ENCODE data around the gene APOBEC3C. TPM values are rescaled to one million over a fixed set of nuclear protein-coding genes. Genes with fewer than 3 reads are reported as not detected.

The APOBEC3C gene
- polyA plus RNA-seq, 1 of the 3 experiments (the other 2 are of a cell fraction), result 11.7 TPM

GRCh38 chr22:38987171-38987895 lies 26.7 kb upstream of the APOBEC3C start:
- CTCF ChIA-PET, result no interaction called here

More at GRCh38 chr22:38987171-38987895, 26.7 kb upstream of the APOBEC3C start:
- Histone ChIP-seq H3K9me2 (no peaks in the 10 kb centered on the region), H4K20me1 (ENCODE audit: insufficient read depth) (no peaks in the 10 kb centered on the region), H3K4me3 (ENCODE audit: low read depth in 2 of 2, low read length in 1 of 2) (no peak overlapping the region), H3K79me2 (ENCODE audit: insufficient read depth) (no peaks in the 10 kb centered on the region), H3K36me3 (replicated peaks in 1 of 2; ENCODE audit: control insufficient read depth in 1 of 2, insufficient read depth in 2 of 2, low read length in 1 of 2) (no peaks in the 10 kb centered on the region), H3K27ac (ENCODE audit: low read depth in 2 of 2, low read length in 1 of 2) (no peak overlapping the region), H3K4me2 (no peak overlapping the region), H3K9ac (no peak overlapping the region), H2AFZ (ENCODE audit: low read depth) (no peak overlapping the region), H3K9me3 (no peaks in the 10 kb centered on the region), H3K27me3 (ENCODE audit: insufficient read depth) (no peaks in the 10 kb centered on the region), H3F3A (replicated peaks; ENCODE audit: insufficient read depth) (no peaks in the 10 kb centered on the region), H3K4me1 (ENCODE audit: control insufficient read depth in 1 of 2, insufficient read depth in 2 of 2, low read depth in 1 of 2, low read length in 1 of 2) (no peaks in the 10 kb centered on the region)
- DNase-seq, result no peak
- 100% methylated on average over 2 of the region's 8 CpGs for WGBS (ENCODE audit: low lambda C conversion rate)
- POLR2A ChIA-PET, result no interaction called here
- TF ChIP-seq IRF3 (IDR thresholded peaks at IDR 0.05; ENCODE audit: low read depth, low read length) (no peak), REST (IDR thresholded peaks at IDR 0.05; ENCODE audit: low read depth, low read length) (no peak), NFIC (IDR thresholded peaks at IDR 0.05; ENCODE audit: borderline replicate concordance) (no peak), FOXJ3 (CRISPR knock-in tag; IDR thresholded peaks at IDR 0.05) (no peak), USF2 (IDR thresholded peaks at IDR 0.05; ENCODE audit: borderline replicate concordance, low read depth, low read length) (no peak), POLR2AphosphoS5 (IDR thresholded peaks at IDR 0.05; ENCODE audit: low read depth, low read length) (no peak), SIN3A (IDR thresholded peaks at IDR 0.05; ENCODE audit: borderline replicate concordance, low read depth, low read length) (no peak), YY1 (IDR thresholded peaks at IDR 0.05; ENCODE audit: low read depth) (no peak), NRF1 (IDR thresholded peaks at IDR 0.05; ENCODE audit: low read depth, low read length) (no peak)
